Mesendoderm (in vitro differentiated cells): ENCODE results near the gene INPP5J.

Experiments
- DNase-seq: peaks from one replicate; pipeline ENCODE4 v3.0.0; 2013
- H2AK5ac ChIP-seq: 2 replicates; pipeline ENCODE4 v1.6.1; 2013; ENCODE audit warnings: low read length, inconsistent platforms
- H2BK120ac ChIP-seq: 2 replicates; pipeline ENCODE4 v1.6.1; 2013; ENCODE audit warnings: low read depth, mild to moderate bottlenecking, low read length, moderate library complexity, mixed read lengths
- H2BK15ac ChIP-seq: replicated peaks from 2 replicates; pipeline ENCODE4 v1.6.1; 2013; ENCODE audit warnings: low read depth, mild to moderate bottlenecking, moderate library complexity
- H2BK5ac ChIP-seq: 2 replicates; pipeline ENCODE4 v1.6.1; 2013; ENCODE audit warnings: low read length, inconsistent platforms
- H3K18ac ChIP-seq: 2 replicates; pipeline ENCODE4 v1.6.1; 2013; ENCODE audit warnings: mild to moderate bottlenecking, low read length, mixed read lengths
- H3K23ac ChIP-seq: one replicate; pipeline ENCODE4 v1.6.1; 2013; ENCODE audit warnings: low read length
- H3K27ac ChIP-seq: 2 replicates; pipeline ENCODE4 v1.5.1; 2013; ENCODE audit warnings: low read depth, mild to moderate bottlenecking, inconsistent platforms, low read length, moderate library complexity
- H3K27me3 ChIP-seq: 2 replicates; pipeline ENCODE4 v1.6.1; 2013; ENCODE audit warnings: low read length, control low read depth, mild to moderate bottlenecking, inconsistent platforms; ENCODE audit not compliant: insufficient read depth, poor library complexity
- H3K36me3 ChIP-seq: 2 replicates; pipeline ENCODE4 v1.6.1; 2013; ENCODE audit warnings: low read length, inconsistent platforms; ENCODE audit not compliant: control insufficient read depth, insufficient read depth
- H3K4ac ChIP-seq: one replicate; pipeline ENCODE4 v1.6.1; 2013; ENCODE audit warnings: low read depth, mild to moderate bottlenecking, low read length, moderate library complexity
- H3K4me1 ChIP-seq: 2 replicates; pipeline ENCODE4 v1.6.1; 2013; ENCODE audit warnings: low read depth, low read length, inconsistent platforms; ENCODE audit not compliant: control insufficient read depth
- H3K4me2 ChIP-seq: 2 replicates; pipeline ENCODE4 v1.6.1; 2013; ENCODE audit warnings: low read length
- H3K4me3 ChIP-seq: 2 replicates; pipeline ENCODE4 v1.5.1; 2013; ENCODE audit warnings: mild to moderate bottlenecking, low read length
- H3K56ac ChIP-seq: one replicate; pipeline ENCODE4 v1.6.1; 2013; ENCODE audit warnings: low read length
- H3K79me1 ChIP-seq: 2 replicates; pipeline ENCODE4 v1.6.1; 2013; ENCODE audit warnings: low read length, inconsistent platforms
- H3K79me2 ChIP-seq: 2 replicates; pipeline ENCODE4 v1.6.1; 2013; ENCODE audit warnings: mild to moderate bottlenecking, low read length; ENCODE audit not compliant: control insufficient read depth, insufficient read depth
- H3K9ac ChIP-seq: 2 replicates; pipeline ENCODE4 v1.6.1; 2013; ENCODE audit warnings: low read length, inconsistent platforms
- H4K5ac ChIP-seq: one replicate; pipeline ENCODE4 v1.6.1; 2013; ENCODE audit warnings: low read length
- H4K8ac ChIP-seq: one replicate; pipeline ENCODE4 v1.6.1; 2013; ENCODE audit warnings: low read depth, mild to moderate bottlenecking, control low read depth, low read length, moderate library complexity
- WGBS: extraction: QIAGEN DNeasy Blood & Tissue Kit; methylation state at CpG from one replicate; pipeline ENCODE4 v1.1.7; 2013; ENCODE audit warnings: low lambda C conversion rate, missing lambda C conversion rate; ENCODE audit not compliant: insufficient coverage; ENCODE audit errors: extremely low coverage; 5-methylcytosine and 5-hydroxymethylcytosine counted together

Gene INPP5J

GRCh38 chr22:31136155-31136554, 13.4 kb downstream of the INPP5J start:
- Histone ChIP-seq H2BK5ac (no peak overlapping the region), H3K4me3 (no peak overlapping the region), H3K4me1 (peaks cover 4% of the 10 kb centered on the region), H2BK120ac (no peak overlapping the region), H3K4ac (no peak overlapping the region), H3K9ac (no peak overlapping the region), H3K4me2 (no peak overlapping the region), H3K27me3 (no peaks in the 10 kb centered on the region), H4K5ac (no peak overlapping the region), H3K36me3 (peaks cover 3% of the 10 kb centered on the region), H3K56ac (no peak overlapping the region), H2AK5ac (no peak overlapping the region), H3K79me2 (peaks cover 11% of the 10 kb centered on the region), H3K27ac (no peak overlapping the region), H3K18ac (no peak overlapping the region), H3K79me1 (peaks cover 7% of the 10 kb centered on the region), H3K23ac (no peak overlapping the region), H4K8ac (no peak overlapping the region), H2BK15ac (no peak overlapping the region)
- DNase-seq: no peak
- WGBS: no CpG with 5 or more reads among the region's 9 CpGs

GRCh38 chr22:31136711-31137110, 13.9 kb downstream of the INPP5J start:
- Histone ChIP-seq H3K36me3 (peaks cover 3% of the 10 kb centered on the region), H3K23ac (no peak overlapping the region)

GRCh38 chr22:31137721-31138120, 15.0 kb downstream of the INPP5J start:
- Histone ChIP-seq H3K18ac (no peak overlapping the region), H3K56ac (no peak overlapping the region), H3K4me1 (peaks cover 4% of the 10 kb centered on the region), H3K23ac (no peak overlapping the region), H2AK5ac (no peak overlapping the region), H3K79me2 (peaks cover 11% of the 10 kb centered on the region), H3K27me3 (no peaks in the 10 kb centered on the region), H2BK5ac (no peak overlapping the region), H4K8ac (no peak overlapping the region), H2BK120ac (no peak overlapping the region), H3K36me3 (peaks cover 3% of the 10 kb centered on the region), H3K9ac (no peak overlapping the region), H3K4me3 (no peak overlapping the region), H3K4me2 (no peak overlapping the region), H2BK15ac (no peak overlapping the region), H3K79me1 (peaks cover 7% of the 10 kb centered on the region), H3K27ac (no peak overlapping the region), H3K4ac (no peak overlapping the region), H4K5ac (no peak overlapping the region)
- DNase-seq: no peak
- WGBS: no CpG with 5 or more reads among the region's 10 CpGs

More at GRCh38 chr22:31136711-31137110, 13.9 kb downstream of the INPP5J start:
- no peak for DNase-seq
- Histone ChIP-seq H3K79me1 (peaks cover 7% of the 10 kb centered on the region), H2AK5ac (no peak overlapping the region), H4K8ac (no peak overlapping the region), H3K4ac (no peak overlapping the region), H2BK120ac (no peak overlapping the region), H3K4me2 (no peak overlapping the region), H3K56ac (no peak overlapping the region), H3K9ac (no peak overlapping the region), H4K5ac (no peak overlapping the region), H3K18ac (no peak overlapping the region), H3K27me3 (no peaks in the 10 kb centered on the region), H3K4me1 (peaks cover 4% of the 10 kb centered on the region), H2BK15ac (no peak overlapping the region), H3K27ac (no peak overlapping the region), H3K79me2 (peaks cover 11% of the 10 kb centered on the region), H2BK5ac (no peak overlapping the region), H3K4me3 (no peak overlapping the region)
- WGBS: no CpG with 5 or more reads among the region's 16 CpGs

GRCh38 chr22:31138126-31138525, 15.4 kb downstream of the INPP5J start:
- Histone ChIP-seq H3K4me3 (no peak overlapping the region), H2BK15ac (no peak overlapping the region), H2BK120ac (no peak overlapping the region), H3K79me1 (peaks cover 7% of the 10 kb centered on the region), H3K4ac (no peak overlapping the region), H3K36me3 (peaks cover 3% of the 10 kb centered on the region), H3K27ac (no peak overlapping the region), H3K23ac (no peak overlapping the region), H3K27me3 (no peaks in the 10 kb centered on the region), H2BK5ac (no peak overlapping the region), H3K9ac (no peak overlapping the region), H3K56ac (no peak overlapping the region), H2AK5ac (no peak overlapping the region), H3K18ac (no peak overlapping the region), H3K79me2 (peaks cover 11% of the 10 kb centered on the region), H3K4me1 (peaks cover 4% of the 10 kb centered on the region), H4K5ac (no peak overlapping the region), H4K8ac (no peak overlapping the region), H3K4me2 (no peak overlapping the region)
- DNase-seq: no peak
- WGBS: no CpG with 5 or more reads among the region's 10 CpGs

GRCh38 chr22:31139066-31139465, 16.3 kb downstream of the INPP5J start:
- no CpG with 5 or more reads among the region's 3 CpGs for WGBS
- peaks cover 3% of the 10 kb centered on the region for H3K36me3 ChIP-seq

More at GRCh38 chr22:31139066-31139465, 16.3 kb downstream of the INPP5J start:
- Histone ChIP-seq H2AK5ac (no peak overlapping the region), H2BK5ac (no peak overlapping the region), H3K4me1 (peaks cover 4% of the 10 kb centered on the region), H3K23ac (no peak overlapping the region), H2BK15ac (no peak overlapping the region), H3K4me3 (no peak overlapping the region), H3K27me3 (no peaks in the 10 kb centered on the region), H4K5ac (no peak overlapping the region), H3K18ac (no peak overlapping the region), H3K79me2 (peaks cover 11% of the 10 kb centered on the region), H3K27ac (no peak overlapping the region), H3K4ac (no peak overlapping the region), H3K56ac (peak overlapping the region; percentile 89), H3K9ac (peak overlapping the region; percentile 65), H3K4me2 (no peak overlapping the region), H2BK120ac (no peak overlapping the region), H4K8ac (no peak overlapping the region), H3K79me1 (peaks cover 7% of the 10 kb centered on the region)
- no peak for DNase-seq
